NK-92 (cell line): ENCODE data around the gene GLG1.

Source experiments
- DNase-seq: peaks from one replicate; lab custom pipeline; 2025; ENCODE audit not compliant: unreplicated experiment; lab: John Stamatoyannopoulos, UW

The GLG1 gene

DNA sequence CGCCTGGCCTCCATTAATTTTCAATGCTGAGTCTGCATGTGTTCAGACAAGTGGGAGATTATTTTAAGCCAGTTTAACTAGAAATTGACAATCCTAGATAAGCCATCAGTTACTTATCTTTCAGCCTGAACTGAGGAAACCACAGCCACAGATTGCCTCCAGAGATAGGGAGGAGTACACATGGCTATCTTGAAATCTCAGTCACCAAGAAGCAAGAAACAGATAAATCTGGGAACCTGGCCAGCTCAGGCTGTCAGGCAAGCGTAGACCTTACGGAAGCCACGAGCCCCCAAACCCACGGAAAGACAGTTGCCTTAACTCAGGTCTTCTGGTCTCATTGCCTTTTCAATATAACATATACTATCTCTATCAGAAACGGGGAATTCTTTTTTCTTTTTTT is 2.0 kb upstream of the GLG1 start:
- DNase-seq: no peak

GRCh38 chr16:74608381-74608780 is 1.5 kb upstream of the GLG1 start:
- no peak for DNase-seq

DNA sequence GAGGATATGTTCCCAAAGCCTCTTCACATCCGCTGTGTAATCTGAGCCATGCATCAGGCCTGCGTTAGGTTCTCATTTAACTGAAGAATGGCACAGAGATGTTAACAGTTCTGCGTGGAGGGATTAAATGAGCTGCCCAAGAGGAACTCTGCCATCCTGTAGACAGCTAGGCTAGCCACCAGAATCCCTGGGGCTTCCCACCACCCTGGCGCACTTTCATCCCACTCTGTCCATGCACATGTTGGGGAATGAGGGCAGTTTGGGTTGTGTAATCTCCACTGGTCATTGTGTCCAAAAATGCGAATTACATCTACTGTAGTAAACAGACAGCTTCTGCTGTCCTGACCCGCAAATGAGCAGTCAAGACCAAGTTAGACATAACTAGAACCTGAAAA is 1.0 kb upstream of the GLG1 start:
- DNase-seq: no peak

DNA sequence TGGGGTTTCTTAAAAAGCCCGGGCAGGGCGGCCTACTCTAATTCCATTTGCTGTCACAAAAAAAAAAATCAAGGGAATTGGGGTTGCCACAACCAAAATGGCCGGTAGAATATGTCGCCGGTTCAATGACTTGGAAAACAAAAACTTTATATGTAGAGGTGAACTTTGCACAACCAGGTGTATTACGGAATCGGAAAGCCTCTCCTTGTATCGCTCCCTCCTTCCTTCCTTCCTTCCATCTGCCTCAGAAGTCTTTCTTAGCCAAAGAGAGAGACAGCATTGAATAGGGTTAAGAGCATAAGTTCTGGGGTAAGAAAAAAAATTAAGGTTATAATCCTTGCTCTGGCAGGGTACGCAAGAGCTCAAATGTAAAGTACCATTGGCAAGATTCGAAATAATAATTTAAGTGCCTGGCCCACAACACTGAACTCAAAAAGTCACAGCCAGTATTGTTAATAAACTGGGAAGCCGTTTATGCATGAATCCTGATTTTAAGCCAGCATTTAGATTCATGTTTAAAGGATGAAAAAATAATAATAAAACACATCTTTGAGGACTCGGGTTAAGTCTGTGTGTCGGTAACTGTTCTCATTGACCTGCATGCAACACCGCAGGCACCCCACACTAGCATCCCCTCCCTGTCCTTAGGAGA is 522 bp upstream of the GLG1 start:
- no peak for DNase-seq

DNA sequence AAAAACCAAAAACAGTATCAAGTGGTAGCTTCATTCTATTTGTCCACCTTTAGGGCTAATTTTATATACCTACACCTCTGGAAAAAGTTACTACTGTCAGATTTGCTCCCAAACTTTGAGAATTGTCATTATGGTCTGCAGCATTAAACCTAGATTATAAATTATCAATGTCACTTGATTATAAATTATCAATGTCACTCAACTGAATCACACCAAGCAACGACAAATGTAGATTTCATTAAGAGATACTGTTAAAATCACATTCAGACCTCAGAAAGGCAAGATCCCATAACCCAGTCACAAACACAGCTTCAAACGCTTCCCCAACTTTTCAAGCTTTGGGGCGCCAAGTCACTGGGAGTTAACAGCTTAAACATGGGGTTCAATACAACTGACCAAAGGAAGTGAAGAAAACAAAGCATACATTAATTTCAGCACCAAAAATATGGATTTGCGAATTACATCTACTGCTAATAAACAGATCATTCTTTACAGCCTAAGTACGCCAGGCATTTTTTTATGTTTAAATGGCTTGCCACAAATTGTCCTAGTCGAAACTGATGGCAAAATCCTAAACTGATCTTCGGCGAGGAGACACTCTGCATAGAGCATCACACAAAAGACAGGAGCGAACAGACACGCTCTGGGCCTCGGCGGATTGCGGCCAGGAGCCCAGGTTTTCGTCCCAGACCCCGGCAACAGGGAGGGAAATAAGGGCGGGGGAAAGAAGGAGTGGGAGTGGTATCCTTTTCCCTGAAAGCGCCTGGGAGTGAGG is 981 bp downstream of the GLG1 start:
- no peak for DNase-seq

DNA sequence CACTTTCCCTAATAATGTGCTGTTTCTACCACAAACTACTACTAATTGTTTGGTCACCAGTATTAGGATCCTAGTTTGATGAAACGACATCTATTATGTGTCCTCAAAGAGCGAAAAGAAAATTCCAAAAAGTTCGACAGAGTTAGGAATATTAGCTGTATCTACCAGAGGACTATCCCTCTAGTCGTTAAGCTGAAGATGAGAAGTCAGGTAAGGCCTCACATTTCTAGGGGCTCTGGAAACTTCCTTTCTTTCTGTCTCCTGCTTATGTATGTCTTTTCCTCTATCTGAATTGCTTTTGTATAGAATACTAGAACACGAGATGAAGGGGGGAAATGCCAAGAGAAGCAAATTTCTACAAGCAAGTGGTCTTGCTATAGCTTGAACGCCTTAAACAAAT is 1.6 kb downstream of the GLG1 start:
- no peak for DNase-seq

DNA sequence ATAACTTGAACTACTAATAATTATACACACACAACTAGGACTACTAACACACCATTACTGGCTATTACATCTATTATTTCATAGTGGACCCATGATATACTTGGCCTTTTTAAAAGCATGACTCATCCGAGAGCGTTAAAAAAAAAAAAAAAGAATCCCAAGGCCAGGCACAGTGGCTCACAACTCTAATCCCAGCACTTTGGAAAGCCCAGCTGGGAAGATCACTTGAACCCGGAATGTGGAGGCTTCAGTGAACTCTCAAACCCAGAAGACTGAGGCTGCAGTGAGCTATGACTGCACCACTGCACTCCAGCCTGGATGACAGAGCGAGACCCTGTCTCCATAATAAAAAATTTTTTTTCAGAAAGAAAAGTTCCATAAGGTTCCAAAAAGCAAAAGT is 3.1 kb downstream of the GLG1 start:
- no peak for DNase-seq

DNA sequence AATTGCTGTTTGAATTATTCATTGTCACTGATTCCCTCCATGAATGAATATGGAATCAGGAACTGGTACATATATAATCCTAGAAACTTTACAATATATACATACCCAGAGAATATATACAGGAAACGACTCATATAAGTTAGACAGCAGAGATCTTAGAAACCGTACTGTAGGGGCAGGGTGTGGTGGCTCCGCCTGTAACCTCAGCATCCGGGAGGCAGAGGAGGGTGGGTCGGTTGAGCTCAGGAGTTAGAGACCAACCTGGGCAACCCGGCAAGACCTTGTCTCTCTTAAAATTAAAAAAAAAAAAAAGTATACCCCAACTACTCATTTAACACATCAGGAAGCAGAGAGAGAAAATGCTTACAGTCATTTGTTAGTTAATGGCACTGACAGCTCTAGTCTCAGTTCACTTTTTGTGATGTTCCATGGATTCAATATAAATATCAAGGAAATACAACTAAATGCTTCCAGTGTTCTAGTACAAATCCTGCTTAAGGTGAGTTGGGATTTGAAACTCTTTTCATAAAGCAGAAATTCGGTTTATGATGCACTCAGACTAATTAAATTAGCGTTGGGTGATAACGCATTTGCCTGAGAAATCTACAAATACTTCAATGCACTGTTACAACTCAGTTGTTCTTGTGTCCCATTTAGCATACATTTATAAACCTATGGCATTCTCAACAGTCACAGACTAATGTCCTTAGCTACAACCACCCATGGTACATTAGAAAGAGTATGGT is 5.6 kb downstream of the GLG1 start:
- no peak for DNase-seq

GRCh38 chr16:74596586-74596985 is 10.3 kb downstream of the GLG1 start:
- DNase-seq: no peak

DNA sequence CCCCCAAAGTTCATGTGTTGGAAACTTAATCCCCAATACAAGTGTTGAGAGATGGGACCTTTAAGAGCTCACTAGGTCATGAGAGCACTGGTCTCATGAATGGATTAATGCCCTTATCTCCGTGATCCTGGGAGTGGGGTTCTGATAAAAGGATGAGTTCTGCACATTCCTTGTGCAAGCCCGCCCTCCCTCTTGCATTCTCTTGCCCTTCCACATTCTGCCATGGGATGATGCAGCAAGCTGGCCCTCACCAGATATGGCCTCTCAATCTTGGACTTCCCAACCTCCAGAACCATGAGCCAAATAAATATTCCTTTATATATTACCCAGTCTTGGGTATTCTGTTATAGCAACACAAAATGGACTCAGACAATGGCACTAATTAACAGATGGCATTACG is 14.1 kb downstream of the GLG1 start:
- no peak for DNase-seq

- DNase-seq: no peak
Measured at GRCh38 chr16:74591876-74592650, 14.9 kb downstream of the GLG1 start.

GRCh38 chr16:74586948-74587347 is 20.0 kb downstream of the GLG1 start:
- DNase-seq: no peak

DNA sequence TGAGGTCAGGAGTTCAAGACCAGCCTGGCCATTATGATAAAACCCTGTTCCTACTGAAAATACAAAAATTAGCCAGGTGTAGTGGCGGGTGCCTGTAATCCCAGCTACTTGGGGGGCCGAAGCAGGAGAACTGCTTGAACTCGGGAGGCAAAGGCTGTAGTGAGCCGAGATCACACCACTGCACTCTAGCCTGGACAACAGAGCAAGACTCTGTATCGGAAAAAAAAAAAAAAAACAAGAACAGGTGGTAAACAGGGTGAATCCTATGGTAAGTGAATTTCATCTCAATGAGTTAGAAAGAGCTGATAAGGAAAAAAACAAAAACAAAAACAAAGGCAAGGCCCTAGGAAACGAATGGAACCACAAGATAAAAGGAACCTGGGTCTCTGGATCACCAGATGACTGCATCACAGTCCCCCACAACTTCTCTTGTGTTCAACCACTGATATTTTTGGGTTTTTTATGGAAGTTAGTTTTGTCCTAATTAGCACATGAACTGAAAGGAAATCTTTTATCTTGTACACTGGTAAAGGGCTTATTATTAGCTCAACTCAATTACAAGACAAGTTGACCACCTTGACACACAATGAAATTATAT is 21.0 kb downstream of the GLG1 start:
- no peak for DNase-seq

DNA sequence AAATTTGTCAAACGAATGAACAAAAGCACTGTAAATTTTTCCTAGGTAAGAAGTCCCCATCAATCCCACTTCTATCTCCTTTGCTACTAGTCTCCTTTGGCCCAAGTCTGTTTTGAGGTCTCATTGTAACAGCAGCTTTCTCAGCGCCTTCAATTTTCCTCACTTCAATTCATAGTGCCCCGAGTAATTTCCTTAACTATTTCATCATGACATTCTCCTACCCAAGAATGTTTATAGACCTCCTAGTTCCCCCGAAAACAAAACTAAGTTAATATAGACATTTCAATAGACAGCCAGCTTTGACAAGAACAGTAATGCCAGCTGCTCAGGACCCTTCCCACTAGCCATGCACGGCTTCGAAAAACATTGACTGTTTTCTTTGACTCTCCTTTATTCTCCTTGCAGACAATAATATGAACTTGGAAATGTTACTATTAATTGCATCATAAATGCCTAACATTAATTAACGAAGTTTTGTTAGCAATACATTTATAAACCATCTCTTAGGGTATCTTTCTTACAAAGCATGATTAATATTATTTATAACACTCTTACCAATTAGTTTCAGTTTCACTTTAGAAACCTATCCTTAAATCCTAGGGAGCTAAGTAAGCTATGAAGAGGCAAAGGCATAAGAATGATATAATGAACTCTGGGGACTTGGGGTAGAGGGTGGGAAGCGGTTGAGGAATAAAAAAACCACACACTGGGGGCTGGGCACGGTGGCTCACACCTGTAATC is 22.8 kb downstream of the GLG1 start:
- no peak for DNase-seq

- no peak for DNase-seq
Measured at GRCh38 chr16:74582970-74583369, 23.9 kb downstream of the GLG1 start.

DNA sequence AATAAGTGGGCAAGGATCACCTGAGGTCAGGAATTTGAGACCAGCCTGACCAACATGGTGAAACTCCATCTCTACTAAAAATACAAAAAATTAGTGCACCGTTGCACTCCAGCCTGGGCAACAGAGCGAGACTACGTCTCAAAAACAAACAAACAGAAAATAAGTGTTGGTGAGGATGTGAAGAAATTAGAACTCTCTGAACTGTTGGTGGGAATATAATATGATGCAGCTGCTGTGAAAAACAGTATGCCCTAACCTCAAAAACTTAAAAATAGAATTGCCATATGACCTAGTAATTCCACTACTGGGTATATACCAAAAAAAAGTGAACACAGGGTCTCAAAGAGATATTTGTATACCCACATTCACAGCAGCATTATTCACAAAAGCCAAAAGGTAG is 26.1 kb downstream of the GLG1 start:
- no peak for DNase-seq

DNA sequence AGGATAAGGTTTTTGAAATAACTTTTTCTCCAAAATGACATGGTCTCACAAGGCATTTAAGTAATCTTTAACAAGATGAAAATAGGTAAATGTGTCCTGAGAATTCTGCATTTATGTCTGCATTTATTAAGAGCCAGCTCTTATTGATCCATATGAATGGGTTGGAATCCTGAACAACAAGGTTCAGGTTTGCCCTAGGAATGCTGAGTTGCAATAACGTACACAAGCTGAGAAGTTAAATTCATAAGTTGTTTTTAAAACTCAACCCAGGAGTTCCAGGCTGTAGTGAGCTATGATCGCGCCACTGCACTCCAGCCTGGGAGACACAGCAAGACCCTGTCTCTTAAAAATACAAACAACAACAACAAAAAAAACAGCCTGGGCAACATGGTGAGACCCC is 28.1 kb downstream of the GLG1 start:
- DNase-seq: no peak

GRCh38 chr16:74578433-74578832 is 28.5 kb downstream of the GLG1 start:
- DNase-seq: no peak

DNA sequence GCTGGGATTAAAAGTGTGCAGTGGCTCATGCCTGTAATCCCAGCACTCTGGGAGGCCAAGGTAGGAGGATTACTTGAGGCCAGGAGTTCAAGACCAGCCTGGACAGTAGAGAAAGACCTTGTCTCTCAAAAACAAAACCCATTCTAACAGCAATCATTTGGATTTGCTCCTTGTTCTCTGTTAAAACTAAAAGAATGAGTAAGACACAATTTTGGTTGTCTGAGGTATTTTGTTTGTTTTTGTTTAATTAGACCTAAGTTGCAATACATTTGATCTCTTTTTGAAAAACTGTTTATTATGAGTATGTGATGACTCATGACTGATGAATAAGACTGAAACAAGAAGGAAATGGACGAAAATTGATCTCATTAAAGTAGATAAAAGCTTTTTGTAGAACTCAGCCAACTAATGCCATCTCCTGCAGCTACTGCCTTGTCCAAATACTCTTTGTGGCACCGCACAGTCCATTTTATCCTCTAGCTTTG is 29.0 kb downstream of the GLG1 start:
- no peak for DNase-seq
